NCI-H1436 (cell line): ENCODE results near the gene CAMSAP2.

Experiments used
- DNase-seq: peaks from one replicate; lab custom pipeline; 2025; lab: John Stamatoyannopoulos, UW

Gene CAMSAP2

DNA sequence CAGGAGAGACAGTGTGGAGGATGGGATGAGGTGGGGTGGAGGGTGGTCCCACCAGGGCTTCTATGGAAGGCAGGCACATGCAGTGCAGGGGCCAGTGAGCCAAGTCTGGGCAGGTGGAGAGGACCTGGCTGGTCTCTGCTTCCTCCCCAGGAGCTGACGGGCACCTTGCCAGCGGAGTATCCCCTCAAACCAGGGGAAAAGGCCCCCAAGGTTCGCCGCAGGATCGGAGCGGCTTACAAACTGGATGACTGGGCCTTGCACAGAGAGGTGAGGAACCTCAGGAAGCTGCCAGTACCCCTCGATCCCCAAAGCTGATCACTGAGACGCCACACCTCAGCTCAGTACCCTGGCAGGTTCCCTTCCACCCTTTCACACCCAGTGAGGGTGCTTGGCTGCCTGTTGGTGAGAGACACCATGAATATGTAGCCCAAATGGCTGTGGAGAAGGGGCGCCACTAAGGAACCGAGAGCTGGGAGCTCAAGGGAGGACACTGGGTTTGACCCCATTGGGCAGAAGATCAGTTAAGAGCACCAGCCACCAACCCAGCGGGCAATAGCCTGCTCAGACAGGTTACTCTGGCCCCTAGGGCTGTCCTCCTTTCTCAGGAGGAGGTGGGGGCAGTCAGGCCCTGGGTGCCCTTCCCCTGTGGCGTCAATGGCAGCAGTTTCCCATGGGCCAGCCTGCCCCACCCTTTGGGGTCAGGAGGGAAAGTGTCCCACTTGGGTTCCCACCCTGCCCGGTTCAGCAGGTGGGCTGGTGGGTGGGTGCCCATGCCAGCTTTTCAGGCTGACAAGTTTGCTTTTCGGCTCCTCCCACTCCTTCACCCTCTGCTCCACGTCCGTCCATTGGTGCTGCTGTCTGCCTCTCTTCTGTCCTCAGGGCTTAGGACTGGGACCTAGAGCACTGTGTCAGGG lies 161.5 kb downstream of the CAMSAP2 start:
- DNase-seq, result no peak

GRCh38 chr1:200900877-200901276 lies 162.2 kb downstream of the CAMSAP2 start:
- DNase-seq, result no peak

GRCh38 chr1:200901350-200901749 lies 162.7 kb downstream of the CAMSAP2 start:
- DNase-seq, result no peak

DNA sequence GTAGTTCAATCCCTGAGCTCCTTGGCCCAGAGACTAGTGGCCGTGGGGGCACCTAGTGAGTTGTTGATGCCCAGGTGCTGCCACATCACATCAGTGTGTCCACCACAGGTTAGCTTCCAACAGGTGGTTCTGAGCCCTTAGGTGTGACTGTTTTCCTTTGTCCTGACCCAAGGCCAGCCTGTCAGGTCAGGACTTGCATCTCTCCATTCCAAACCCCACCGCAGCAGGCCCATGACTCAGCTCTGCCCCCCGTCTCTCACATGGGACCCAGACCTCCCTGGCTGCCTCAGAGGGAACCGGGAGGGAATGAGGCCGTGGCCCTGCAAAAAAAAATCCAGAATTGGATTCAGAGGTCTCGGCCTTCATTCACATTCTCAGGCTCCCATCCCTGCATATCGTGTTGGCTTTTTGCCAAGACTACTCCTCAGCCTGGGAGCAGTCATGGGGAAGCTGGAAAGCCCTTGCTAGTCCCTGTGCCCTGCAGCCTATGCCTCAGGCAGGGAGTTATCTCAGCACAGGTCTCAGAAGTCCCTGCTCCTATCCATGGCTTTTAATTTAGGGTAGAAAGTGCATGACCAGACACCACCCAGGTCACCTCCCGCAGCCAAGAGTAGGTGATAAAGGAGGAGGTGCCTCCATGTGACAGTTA lies 163.2 kb downstream of the CAMSAP2 start:
- no peak for DNase-seq

- no peak for DNase-seq
Measured at GRCh38 chr1:200903793-200904192, 165.1 kb downstream of the CAMSAP2 start.

DNA sequence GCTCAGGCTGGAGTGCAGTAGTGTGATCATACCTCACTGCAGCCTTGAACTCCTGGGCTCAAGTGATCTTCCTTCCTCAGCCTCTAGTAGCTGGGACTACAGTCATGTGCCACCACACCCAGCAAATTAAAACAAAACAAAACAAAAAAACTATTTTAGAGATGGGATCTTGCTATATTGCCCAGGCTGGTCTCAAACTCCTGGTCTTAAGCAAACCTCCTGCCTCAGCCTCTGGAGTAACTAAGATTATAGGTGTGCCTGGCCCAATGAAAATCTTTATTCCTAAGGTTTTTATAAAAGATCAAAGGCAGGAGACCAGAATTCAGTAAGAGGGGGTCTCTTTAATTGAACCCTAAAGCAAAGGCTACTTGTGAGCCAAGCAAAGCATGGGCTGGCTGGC lies 166.1 kb downstream of the CAMSAP2 start:
- no peak for DNase-seq

- no peak for DNase-seq
Measured at GRCh38 chr1:200905411-200906052, 166.8 kb downstream of the CAMSAP2 start.

DNA sequence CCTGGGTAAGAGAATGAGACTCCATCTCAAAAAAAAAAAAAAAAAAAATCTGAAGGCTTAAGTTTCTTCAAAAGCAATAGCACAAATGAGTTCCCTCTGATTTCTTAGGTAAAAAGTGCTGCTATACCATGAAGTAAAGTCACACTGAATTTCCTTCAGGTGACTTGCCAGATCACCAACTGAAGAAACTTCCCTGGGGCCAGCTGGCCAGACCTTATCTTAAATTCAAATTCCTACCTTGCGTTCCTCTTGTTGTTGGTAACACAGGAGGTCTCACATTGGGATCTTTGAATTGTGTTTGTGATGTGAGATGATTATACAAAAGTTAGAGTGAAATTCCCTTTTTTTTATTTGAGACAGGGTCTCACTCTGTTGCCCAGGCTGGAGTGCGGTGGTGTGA lies 167.8 kb downstream of the CAMSAP2 start:
- DNase-seq, result no peak

DNA sequence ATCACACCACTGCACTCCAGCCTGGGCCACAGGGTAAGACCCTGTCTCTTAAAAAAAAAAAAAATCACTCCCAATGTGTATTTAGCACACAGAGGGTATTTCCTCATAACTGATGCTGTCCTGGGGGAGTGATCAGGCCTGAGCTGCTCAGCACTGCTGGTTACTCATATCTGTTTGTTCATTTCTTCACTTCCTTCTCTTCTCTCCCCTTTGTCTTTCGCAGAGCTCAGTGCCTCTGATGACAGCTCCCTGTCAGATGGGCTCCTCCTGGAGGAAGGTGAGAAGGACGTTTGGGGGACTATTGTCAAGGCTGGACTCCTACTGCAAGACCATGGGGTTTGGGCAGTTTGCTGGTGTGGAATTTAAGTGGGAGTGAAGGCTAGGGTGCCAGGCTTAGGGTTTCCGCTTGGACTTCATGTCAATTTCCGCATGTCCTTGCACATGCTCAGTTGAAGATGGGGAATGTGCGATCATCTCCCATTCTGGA lies 169.0 kb downstream of the CAMSAP2 start:
- DNase-seq, result no peak

- DNase-seq, result no peak
Measured at GRCh38 chr1:200908191-200908868, 169.6 kb downstream of the CAMSAP2 start.

DNA sequence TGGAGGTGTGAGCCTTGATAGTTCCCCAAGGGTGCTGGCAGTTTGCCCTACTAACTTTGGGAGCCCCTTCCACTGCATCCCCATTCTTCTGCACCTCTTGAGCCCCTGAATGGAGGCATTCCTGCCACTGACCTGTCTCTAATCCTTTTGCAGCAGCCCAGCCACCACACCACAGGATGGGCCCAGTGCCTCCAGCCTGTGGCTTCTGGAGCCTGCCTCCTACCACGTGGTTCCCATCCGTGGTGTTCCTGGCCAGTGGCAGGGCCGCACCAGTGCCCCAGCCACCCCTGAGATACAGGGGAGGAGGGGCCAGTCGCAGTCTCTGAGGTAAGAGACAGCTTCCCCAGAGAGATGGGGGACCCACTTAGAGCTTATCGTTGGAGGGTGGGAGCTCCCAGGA lies 170.4 kb downstream of the CAMSAP2 start:
- DNase-seq, result no peak

- no peak for DNase-seq
Measured at GRCh38 chr1:200909757-200910239, 171.1 kb downstream of the CAMSAP2 start.
